ENCODE measurements around the gene ABHD15.
A peak's percentile ranks its signal among the peaks of the same experiment; 100 is the strongest.

- TF ChIP-seq CTCF (IDR thresholded peaks at IDR 0.05; ENCODE audit: extremely low read depth in 1 of 2, insufficient read depth in 1 of 2, low read depth in 1 of 2, low read length in 2 of 2) (no peak), POLR2AphosphoS5 (IDR thresholded peaks at IDR 0.05; ENCODE audit: insufficient read depth, low read depth, low read length) (peak; percentile 78), GATA2 (IDR thresholded peaks at IDR 0.05; ENCODE audit: insufficient read depth, insufficient read length, low read depth, low read length) (no peak), POLR2A (IDR thresholded peaks at IDR 0.05; ENCODE audit: low read depth, low read length) (peak; percentile 75), EZH2 (IDR thresholded peaks at IDR 0.05; ENCODE audit: borderline replicate concordance, low read depth, low read length, severe bottlenecking) (no peak), MYC (IDR thresholded peaks at IDR 0.05; ENCODE audit: low read depth, low read length) (no peak), MAX (IDR thresholded peaks at IDR 0.05; ENCODE audit: insufficient read depth, insufficient read length) (no peak), JUN (IDR thresholded peaks at IDR 0.05; ENCODE audit: borderline replicate concordance, insufficient read depth, insufficient read length, low read depth) (no peak)
Observed at GRCh38 chr17:29589524-29590410, 22.9 kb upstream of the ABHD15 start, which contains the start of gene GIT1.

All from endothelial cell of umbilical vein (primary cell).